GM21423 (cell line): Measurements from ENCODE around the gene PRDM16.
"Not testable (repeated sequence)": the region's sequence is repeated elsewhere in the genome, so short reads cannot be mapped to it uniquely, and the experiment has no call there.

Source experiments
- ATAC-seq: cut with Tn5 transposase; IDR thresholded peaks from one replicate; pipeline ENCODE4 v1.9.1; 2021; ENCODE audit warnings: mild to moderate bottlenecking, moderate library complexity; ENCODE audit not compliant: unreplicated experiment

Gene PRDM16

DNA sequence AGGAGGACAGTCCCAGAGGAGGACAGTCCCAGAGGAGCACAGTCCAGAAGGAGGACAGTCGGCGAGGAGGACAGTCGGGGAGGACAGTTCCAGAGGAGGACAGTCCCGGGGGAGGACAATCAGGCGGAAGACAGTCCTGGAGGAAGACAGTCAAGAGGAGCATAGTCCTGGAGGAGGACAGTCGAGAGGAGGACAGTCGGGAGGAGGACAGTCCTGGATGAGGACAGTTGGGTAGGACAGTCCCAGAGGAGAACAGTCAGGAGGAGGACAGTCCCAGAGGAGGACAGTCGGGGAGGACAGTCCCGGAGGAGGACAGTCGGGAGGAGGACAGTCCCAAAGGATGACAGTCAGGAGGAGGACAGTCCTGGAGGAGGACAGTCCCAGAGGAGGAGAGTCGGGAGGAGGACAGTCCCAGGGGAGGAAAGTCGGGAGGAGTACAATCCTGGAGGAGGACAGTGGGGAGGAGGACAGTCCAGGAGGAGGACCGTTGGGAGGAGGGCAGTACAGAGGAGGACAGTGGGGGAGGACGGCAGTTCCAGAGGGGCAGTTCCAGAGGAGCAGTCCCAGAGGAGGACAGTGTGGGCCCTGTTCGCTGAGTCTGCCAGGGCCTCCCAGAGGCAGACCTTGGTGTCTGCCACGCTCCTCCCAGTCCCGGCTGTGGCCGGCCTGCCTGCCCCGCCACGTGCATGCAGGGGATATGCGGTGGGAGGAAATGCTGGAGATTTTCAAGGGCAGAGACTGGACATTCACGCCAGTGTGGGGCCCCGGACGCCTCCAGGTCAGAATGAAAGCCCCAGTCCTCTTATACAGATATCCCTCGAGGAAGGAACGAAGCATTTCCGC is 201.6 kb downstream of the PRDM16 start:
- ATAC-seq, result no peak

DNA sequence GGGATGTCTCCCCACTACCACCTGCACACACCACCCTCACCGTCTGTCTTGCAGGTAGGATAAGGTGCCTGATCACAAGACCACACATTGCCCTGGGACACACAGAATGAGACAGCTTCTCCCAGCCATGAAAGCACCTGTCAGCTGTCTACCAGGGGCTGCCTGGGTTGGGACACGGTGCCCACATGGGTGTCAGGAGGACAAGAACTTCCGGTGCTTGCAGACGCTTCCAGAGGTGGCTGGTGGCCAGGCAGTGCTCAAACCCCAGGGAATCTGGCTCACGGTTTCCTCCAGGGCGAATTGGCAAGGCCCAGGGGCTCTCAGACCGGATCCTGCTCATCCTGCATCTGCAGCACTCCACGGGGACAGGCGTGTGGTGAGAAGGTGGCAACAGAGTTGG is 202.9 kb downstream of the PRDM16 start:
- no peak for ATAC-seq

DNA sequence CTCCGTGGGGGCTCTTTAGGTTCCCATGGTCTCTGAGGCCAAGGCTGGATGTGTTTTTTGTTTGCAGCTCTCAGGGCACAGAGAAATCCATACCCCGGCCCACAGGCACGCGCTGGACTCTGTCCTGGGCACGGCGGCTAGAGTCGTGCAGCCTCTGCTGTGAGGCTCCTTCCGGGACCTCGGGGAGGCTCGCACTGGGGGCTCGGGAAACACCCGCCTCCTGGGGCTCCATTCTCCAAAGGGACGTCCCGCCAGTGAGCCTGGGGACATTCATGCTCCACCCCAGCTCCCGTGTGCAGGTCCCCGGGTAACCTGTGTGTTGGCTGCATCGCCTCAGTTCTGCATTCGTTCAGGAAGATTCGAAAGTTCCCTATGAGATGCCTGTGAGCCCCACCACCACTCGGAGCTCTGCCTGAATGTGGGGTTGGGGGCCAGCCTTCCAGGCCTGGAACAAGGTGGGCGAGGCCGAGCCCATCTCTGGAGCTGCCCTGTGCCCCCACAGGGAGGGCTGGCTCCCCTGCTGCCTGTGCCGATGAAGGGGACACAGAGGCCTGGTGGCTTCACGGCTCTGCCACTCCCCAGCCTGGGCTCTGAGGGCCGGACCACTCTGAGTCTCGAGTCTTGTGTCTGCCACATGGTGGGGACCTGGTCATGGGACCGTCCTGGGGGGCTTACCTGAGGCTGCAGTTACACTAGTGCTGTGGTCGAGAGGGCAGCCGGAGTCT is 203.5 kb downstream of the PRDM16 start:
- ATAC-seq, result no peak

DNA sequence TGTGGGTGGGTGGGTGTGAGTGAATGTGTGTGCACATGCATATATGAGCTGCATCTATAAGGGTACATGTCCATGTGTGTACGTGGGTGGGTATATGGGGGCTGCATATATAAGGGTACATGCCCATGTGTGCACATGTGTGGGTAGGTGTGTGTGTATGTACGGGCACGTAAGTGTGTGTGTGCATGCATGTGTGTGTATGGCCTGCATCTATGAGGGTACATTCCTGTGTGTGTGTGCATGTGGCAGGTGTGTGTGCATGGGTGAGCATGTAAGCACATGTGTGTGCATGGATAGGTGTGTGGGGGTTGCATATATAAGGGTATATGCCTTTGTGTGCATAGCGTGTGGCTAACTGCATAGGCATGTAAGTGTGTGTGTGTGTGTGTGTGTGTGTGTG is 204.4 kb downstream of the PRDM16 start:
- no peak for ATAC-seq

DNA sequence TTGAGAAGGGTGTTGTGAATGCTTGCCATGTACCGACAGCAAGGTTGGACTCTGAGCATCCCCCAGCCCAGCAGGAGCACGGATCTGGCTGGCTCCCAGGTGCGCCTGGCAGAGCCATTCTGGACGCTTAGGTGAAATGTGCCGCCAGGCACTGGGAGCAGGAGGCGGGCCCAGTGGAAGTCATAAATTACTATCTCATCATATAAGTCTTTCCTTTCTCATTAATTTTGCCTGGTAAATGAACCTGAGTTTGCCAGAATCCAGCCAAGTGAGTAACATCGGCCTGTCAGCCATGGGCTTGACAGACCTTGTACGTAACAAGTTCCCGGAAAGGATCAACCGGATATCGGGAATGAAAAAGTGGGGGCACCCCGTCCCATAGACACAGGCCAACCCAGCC is 206.0 kb downstream of the PRDM16 start:
- no peak for ATAC-seq

DNA sequence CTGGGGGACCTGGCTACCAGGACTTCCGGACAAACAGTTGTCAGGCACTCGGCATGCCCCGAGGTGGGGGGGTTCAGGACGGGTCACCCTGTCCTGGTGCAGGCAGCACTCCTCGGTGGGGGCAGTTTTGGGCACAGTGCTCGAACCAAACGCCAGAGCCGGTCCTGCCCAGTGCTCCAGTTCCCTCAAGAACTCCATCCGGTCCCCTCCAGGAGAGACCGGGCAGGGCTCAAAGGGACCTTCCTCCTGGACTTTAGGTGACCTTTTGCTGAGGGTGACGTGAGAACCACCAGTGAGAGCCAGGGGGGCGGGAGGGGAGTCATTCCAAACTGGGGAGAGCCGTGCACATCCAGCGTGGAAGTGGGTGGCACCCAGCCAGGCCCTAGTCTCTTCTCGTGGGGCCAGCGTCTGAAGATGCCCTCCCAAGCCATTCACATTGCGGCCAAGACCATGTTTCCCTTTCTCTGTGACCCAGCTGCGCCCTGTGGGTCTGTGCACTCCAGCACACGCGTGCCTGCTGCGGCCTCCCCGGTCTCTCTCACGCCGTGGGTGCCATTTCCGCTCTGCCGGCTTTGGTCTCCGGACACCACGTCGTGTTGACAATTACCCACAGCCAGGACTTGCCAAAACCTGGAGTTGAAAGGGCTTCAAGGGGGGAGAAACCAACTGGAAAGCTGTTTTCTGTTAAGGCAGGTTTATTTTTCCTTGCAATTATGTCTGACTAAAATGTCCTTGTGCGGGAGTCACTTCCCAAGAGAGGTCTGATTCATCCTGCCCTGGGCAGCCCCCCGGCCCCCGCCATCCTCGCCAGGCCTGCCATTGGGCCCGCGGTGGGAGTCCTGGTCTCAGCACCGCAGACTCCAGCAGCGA is 206.7 kb downstream of the PRDM16 start:
- no peak for ATAC-seq

DNA sequence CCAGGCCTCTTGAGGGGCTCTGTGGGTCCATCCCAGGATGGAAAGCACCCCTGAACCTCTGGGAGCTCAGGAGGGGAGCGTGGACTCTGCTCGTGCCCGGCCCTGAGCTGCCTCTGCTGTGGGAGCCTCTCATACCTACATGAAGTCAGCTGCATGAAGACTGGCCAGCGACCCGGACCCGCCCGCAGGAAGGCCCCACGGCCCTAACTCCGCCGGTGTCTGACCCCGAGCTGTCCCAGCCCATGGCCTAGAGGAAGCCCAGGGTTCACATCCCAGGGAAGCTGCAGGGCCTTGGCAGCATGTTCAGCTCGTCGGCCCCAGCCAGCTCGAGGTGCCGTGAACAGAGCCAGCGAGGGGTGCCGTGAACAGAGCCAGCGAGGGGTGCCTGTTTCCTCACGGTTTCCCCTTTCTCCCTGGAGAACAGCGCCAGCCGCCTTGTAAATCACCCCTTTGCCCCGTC is 207.4 kb downstream of the PRDM16 start:
- no peak for ATAC-seq

DNA sequence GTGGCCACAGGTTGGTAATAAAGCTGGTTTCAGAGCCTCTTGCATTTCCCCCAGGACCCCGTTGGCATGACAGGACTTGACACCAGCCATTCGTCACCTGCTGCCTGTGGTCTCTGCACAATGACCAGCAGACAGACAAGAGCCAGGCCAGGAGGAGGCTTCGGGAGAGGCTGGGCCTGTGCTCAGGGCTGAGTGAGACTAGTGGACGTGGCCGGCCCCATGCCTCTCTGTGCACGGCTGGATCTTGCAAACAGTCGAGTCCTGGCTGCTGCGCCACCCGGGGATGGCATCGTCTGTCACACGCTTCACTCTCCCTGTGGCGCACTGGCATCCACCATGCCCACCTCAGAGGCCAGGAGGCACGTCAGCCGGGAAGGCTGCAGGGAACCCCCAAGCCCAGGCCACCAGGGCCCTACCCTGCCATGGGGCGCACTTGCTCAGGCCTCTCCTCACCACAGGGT is 208.0 kb downstream of the PRDM16 start:
- ATAC-seq, result no peak

DNA sequence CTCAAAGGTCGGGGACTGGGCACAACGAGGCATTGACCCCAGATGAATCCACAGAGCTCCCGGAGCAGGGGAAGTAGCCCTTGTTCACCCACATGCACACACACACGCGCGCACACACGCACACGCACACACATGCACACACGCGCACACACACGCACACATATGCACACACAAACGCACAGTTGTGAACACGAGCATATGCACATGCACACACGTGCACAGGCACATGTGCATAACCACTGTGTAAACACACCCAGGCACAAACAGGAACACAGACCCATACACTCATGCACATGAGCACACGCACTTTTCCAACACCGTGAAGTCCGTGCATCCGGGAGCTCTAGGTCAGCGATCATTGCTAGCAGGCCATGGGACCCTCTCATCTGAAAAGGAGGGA is 208.6 kb downstream of the PRDM16 start:
- ATAC-seq, result no peak

DNA sequence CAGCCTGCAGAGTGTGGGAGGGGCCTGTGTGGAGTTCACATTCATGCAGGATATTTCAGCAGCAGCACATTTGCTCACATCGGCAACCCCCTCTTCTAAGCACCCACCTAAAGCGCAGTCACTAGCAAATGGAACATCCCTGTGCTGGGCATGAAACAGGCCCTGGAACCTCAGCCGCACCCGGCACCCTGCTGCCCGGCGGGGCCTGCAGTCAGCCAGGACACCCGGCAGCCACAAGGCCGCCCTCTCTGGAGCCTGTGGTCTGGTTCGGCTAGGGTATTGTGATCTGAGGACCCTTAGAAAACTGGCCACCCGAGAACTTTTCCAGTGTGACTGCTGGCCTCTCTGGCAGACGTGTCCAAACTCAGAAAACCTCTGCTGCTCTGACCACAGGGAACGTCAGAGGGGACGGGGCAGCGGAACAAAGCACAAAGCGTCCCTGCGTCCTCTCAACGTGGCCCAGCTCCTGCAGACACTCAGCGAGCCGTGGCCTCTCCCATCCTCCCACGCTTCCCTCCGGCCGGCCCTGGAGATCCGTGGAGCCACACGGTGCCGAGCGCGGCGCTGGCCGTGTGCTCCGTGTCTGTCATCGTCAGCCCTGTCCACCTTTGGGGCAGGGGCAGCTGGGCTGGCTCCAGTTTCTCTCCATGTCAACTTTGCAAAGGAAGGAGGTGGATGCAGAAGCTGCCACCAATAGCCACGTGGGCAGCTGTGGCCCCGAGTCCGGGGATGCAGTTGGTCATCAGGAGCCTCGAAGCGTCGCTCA is 209.6 kb downstream of the PRDM16 start:
- no peak for ATAC-seq

DNA sequence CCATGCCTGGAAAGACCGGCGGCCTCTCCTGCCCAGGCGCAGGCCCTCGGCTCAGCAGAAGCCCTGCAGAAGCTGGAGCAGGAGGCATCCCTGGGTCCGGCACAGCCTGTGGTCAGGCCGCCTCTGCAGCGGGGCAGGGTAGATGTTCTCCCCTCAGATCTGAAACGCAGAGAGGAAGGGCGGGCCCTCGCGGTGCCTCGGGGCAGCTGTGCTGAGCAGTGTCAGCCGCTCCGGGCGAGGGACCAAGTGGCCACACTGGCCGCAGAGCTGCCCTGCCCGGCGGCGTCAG is 210.1 kb downstream of the PRDM16 start:
- ATAC-seq, result no peak

DNA sequence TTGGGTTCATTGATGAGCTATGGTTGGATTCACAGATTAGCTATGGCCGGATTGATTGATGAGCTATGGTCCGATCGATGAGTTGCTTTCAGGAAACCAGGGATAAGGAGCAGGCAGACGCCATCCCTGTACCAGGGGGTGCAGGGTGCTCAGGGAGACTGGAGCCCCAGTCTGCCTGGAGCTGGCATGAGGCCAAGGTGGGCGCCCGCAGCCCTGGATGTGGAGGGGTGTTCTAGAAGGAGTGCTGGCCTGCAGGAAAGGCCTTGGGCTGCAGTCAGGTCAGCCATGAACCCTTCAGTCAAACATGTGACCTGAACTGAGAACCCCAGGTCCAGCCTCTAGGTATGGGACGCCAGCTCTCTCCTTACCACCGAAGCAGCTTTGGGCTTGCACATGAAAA is 212.7 kb downstream of the PRDM16 start:
- no peak for ATAC-seq

DNA sequence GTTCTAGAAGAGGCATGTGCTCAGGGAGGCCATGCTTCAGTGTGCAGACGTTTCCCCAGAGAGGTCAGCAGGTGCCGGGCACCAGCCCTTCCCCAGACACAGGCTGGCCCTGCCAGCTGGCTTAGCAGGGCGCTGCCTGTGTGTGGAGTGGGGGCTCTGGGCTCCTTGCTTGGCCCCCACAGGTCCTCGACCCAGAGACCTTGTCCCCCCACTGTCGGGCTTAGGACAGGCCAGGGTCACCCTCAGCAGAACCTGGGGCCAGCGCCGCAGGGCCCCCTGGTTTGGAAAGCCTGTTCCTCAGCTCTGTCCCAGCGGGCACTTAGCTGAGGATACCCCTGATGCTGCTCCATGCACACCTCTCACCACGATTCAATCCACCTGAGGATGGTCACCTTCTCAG is 213.2 kb downstream of the PRDM16 start:
- ATAC-seq, result no peak

DNA sequence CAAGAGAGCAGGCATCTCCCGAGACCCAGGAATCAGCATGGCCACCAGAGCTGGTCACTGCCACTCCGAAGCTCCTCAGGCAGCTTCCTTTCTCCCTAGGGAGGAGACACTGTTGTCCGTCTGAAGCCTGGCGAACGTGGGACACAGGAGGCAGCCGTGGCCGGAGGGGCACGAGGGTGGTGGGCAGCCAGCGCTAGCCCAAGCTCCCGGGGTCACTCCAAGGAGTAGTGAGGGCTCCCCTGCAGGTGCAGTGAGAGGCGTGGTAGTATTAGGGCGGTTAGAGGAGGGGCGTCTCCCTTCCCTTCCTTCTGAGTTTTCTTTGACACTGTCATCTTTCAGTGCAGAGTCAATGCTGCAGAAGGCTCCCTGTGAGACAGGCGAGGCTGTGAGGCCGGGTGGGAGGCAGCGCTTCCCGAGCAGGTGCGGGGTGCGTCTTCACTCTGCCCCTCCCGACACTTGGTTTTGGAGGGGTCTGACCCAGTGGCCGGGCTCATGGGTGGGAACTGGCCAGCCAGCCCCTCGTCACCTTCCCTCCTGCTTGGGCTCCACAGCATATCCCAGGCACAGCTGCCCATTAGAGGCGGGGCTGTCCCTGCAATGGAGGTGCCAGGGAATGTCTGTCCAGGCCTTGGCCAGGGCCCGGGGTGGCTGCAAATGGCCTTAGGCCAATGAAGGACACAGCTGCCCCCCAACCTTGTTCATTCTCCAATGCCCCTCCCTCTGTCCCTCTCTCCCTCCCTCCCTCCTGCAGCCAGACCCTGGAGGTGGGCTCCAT is 213.8 kb downstream of the PRDM16 start:
- ATAC-seq, result no peak

DNA sequence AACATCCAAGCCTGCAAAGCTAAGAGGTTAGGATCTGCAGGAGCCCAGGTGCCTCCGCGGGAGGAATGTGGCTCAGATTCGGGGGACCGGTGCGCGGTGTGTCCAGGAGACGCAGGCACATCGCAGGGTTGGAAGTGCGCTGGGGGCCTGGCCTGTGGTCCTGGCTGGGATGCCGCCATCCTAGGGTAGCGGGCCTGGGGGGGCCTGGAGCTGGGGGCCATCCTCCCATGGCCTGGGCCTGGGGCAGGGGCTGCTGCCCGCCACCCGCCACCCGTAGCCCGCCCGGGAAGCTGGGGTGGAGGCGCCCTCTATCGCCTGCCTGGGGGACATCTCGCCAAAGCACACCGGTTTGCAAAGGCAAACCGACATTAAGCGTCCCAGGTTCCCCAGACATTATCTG is 214.8 kb downstream of the PRDM16 start:
- ATAC-seq, result no peak

DNA sequence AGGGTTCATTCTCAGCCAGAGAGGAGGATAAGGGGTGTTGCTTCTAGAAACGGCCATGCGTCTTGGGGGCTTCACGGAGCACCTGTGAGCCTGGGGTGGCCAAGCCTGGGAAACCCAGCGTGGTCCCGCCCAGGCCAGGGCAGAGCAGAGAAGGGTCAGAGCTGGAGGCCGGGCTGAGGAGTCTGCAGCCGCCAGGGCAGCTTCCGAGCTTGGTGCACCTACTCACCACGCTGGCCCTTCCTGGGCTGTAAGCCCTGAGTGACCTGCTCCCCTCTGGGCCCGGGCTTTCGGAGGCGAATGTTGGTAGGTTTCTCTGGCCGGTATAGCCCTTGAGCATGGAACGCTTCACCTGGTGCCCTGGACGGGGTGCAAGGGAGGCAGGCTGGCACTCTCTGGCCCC is 215.7 kb downstream of the PRDM16 start:
- ATAC-seq, result no peak

DNA sequence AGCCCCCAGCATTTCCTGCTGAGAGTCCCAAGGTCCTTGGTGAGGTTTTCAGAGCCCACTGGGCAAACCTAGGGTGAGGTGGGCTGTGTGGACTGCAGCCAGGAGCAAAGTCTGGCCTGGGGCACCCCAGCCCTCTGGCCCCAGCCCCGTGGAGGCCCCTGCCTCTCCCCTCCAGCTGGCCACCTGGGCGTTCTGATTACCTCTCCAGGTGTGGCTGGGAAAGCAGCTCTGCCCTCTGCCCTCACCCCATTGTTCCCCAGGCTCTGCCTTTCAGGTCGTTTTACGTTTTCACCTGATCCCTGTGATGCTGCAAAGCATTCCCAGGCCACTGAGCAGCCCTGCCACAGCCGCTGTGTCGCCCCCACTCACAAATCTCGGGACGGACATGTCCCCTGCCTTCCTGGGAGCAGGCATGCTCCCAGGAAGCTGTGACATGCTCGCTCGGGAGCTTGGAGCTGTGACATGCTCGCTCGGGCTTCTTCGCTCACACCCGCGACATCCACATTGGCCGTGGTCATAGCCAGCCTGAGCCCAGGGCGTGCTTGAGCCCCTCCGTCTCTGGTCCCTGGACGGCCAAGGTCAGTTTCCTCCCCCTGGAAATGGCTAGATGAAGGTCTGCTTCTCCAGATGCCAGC is 216.2 kb downstream of the PRDM16 start:
- ATAC-seq, result no peak

DNA sequence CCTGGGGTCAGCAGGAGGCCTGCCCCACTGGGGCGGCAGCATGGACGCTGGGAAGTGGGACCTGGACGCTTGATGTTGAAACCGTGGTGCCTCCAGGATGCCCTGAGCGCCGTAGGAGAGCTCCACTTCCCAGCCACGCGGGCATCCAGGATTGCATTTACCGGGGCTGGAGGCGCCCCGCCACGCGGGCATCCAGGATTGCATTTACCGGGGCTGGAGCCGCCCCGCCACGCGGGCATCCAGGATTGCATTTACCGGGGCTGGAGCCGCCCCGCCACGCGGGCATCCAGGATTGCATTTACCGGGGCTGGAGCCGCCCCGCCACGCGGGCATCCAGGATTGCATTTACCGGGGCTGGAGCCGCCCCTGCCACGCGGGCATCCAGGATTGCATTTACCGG is 218.1 kb downstream of the PRDM16 start:
- not testable (repeated sequence) for ATAC-seq

DNA sequence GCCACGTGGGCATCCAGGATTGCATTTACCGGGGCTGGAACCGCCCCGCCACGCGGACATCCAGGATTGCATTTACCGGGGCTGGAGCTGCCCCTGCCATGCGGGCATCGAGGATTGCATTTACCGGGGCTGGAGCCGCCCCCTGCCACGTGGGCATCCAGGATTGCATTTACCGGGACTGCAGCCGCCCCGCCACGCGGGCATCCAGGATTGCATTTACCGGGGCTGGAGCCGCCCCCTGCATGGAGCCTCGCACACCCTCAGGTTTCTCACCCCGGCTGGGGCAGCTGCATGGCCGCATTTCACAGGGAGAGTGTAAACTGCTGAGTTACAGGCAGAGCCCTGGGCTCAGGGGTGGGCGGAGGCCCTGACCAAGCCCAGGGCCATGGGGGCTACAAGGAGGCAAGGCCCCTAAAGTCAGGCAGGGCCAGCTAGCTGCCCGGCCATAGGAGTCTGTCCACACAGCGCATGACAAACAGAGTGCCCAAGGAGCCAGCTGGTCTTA is 218.7 kb downstream of the PRDM16 start:
- ATAC-seq, result no peak
